ENCODE data around the gene C8A. TPM values are rescaled to one million over a fixed set of nuclear protein-coding genes. Genes with fewer than 3 reads are reported as not detected.

The C8A gene
- total RNA-seq, 4 donors from 2014 or later, result not detected

GRCh38 chr1:56874689-56875088 lies 20.1 kb downstream of the C8A start:
- H3K36me3 ChIP-seq, result no peaks in the 10 kb centered on the region
- H3K27ac ChIP-seq, result no peak overlapping the region
- DNase-seq (ENCODE audit: low spot score in 2 of 2), result no peak
- no peaks in the 10 kb centered on the region for H3K4me1 ChIP-seq
- H3K27me3 ChIP-seq, result no peaks in the 10 kb centered on the region
- no peaks in the 10 kb centered on the region for H3K9me3 ChIP-seq
- H3K4me3 ChIP-seq, result no peak overlapping the region
- TF ChIP-seq CTCF (IDR thresholded peaks at IDR 0.05), result no peak
- no peak for TF ChIP-seq POLR2A (IDR thresholded peaks at IDR 0.05)
- TF ChIP-seq EP300 (IDR thresholded peaks at IDR 0.05), result no peak
- WGBS, 2 donors, result 74 to 90% methylated on average over 4 of the region's 4 CpGs

GRCh38 chr1:56877973-56878372 lies 23.4 kb downstream of the C8A start:
- Histone ChIP-seq H3K4me3 (no peak overlapping the region), H3K36me3 (no peaks in the 10 kb centered on the region), H3K9me3 (no peaks in the 10 kb centered on the region), H3K27me3 (no peaks in the 10 kb centered on the region), H3K4me1 (no peaks in the 10 kb centered on the region), H3K27ac (no peak overlapping the region)
- 48 to 60% methylated on average over 3 of the region's 3 CpGs for WGBS, 2 donors
- DNase-seq (ENCODE audit: low spot score in 2 of 2), result no peak
- no peak for TF ChIP-seq EP300 (IDR thresholded peaks at IDR 0.05)
- TF ChIP-seq POLR2A (IDR thresholded peaks at IDR 0.05), result no peak
- no peak for TF ChIP-seq CTCF (IDR thresholded peaks at IDR 0.05)

- Histone ChIP-seq H3K36me3 (no peaks in the 10 kb centered on the region), H3K27ac (no peak overlapping the region), H3K4me3 (no peak overlapping the region), H3K27me3 (no peaks in the 10 kb centered on the region), H3K9me3 (no peaks in the 10 kb centered on the region), H3K4me1 (no peaks in the 10 kb centered on the region)
- TF ChIP-seq CTCF (IDR thresholded peaks at IDR 0.05), result no peak
- TF ChIP-seq POLR2A (IDR thresholded peaks at IDR 0.05), result no peak
- TF ChIP-seq EP300 (IDR thresholded peaks at IDR 0.05), result no peak
- 59 to 71% methylated on average over 1 of the region's 1 CpG for WGBS, 2 donors
- no peak for DNase-seq (ENCODE audit: low spot score in 2 of 2)
These were observed 26.2 kb downstream of the C8A start for GRCh38 chr1:56880774-56881173.

- TF ChIP-seq POLR2A (IDR thresholded peaks at IDR 0.05) (no peak), CTCF (IDR thresholded peaks at IDR 0.05) (no peak), EP300 (IDR thresholded peaks at IDR 0.05) (no peak)
- H3K9me3 ChIP-seq, result no peaks in the 10 kb centered on the region
These were observed 26.8 kb downstream of the C8A start for GRCh38 chr1:56881417-56881816.

GRCh38 chr1:56890229-56890628 lies 35.6 kb downstream of the C8A start:
- Histone ChIP-seq H3K4me3 (no peak overlapping the region), H3K27me3 (no peaks in the 10 kb centered on the region), H3K4me1 (no peaks in the 10 kb centered on the region), H3K36me3 (no peaks in the 10 kb centered on the region), H3K27ac (no peak overlapping the region), H3K9me3 (no peaks in the 10 kb centered on the region)
- no peak for TF ChIP-seq EP300 (IDR thresholded peaks at IDR 0.05)
- no peak for TF ChIP-seq CTCF (IDR thresholded peaks at IDR 0.05)
- no peak for TF ChIP-seq POLR2A (IDR thresholded peaks at IDR 0.05)
- DNase-seq (ENCODE audit: low spot score in 2 of 2), result no peak
- 83 to 85% methylated on average over 3 of the region's 3 CpGs for WGBS, 2 donors

More at GRCh38 chr1:56881417-56881816, 26.8 kb downstream of the C8A start:
- DNase-seq (ENCODE audit: low spot score in 2 of 2), result no peak
- WGBS, 2 donors, result 93 to 94% methylated on average over 6 of the region's 6 CpGs
- H3K4me3 ChIP-seq, result no peak overlapping the region
- no peaks in the 10 kb centered on the region for H3K36me3 ChIP-seq
- H3K4me1 ChIP-seq, result no peaks in the 10 kb centered on the region
- H3K27ac ChIP-seq, result no peak overlapping the region
- no peaks in the 10 kb centered on the region for H3K27me3 ChIP-seq
